Endothelial cell of umbilical vein (primary cell): Measurements from ENCODE around the gene ANO7. TPM values are rescaled to one million over a fixed set of nuclear protein-coding genes. Genes with fewer than 3 reads are reported as not detected.

ENCODE experiments used
- BruUV-seq: library from RNA; stranded (reverse); fragments of 400-500 nt; replicated peaks from 2 replicates; lab custom pipeline; 2021; lab: Mats Ljungman, UMichigan
- CTCF ChIA-PET: fragments of 300-600, 350-600 bp; sonication (Branson Sonifier 250); formaldehyde crosslinking; loops from one replicate; lab custom pipeline; 2021; ENCODE audit warnings: antibody characterized with exemption, inconsistent platforms; lab: Charles Lee
- POLR2A ChIA-PET: fragments of 300-600, 350-600 bp; sonication (Branson Sonifier 250); formaldehyde crosslinking; loops from one replicate; lab custom pipeline; 2021; ENCODE audit warnings: antibody characterized with exemption, inconsistent platforms; lab: Charles Lee
- DNase-seq: peaks from one replicate; pipeline ENCODE4 v3.0.0-alpha.2; 2011; ENCODE audit warnings: low read depth, low spot score
- FAIRE-seq: peaks from 2 replicates; lab custom pipeline; 2011; peaks lifted over from hg19 to GRCh38; lab: Jason Lieb, UNC
- H2AFZ ChIP-seq: 2 replicates; pipeline ENCODE4 v1.6.0; 2012; ENCODE audit warnings: low read depth, low read length, control low read depth, inconsistent platforms
- H3K27ac ChIP-seq: 2 replicates; pipeline ENCODE4 v1.5.1; 2011; ENCODE audit warnings: low read depth, mild to moderate bottlenecking, control low read depth, low read length, moderate library complexity; ENCODE audit not compliant: insufficient read depth
- H3K27me3 ChIP-seq, 2 experiments: 2 replicates each; pipeline versions ENCODE4 v1.6.0 to v1.6.1; 2011; ENCODE audit warnings: low read length in 2 of 2, mixed read lengths in 1 of 2; ENCODE audit not compliant: control insufficient read depth in 2 of 2, insufficient read depth in 2 of 2
- H3K36me3 ChIP-seq, 2 experiments: 2 replicates in 1 of 2; 3 replicates in 1 of 2; pipeline ENCODE4 v1.5.1; 2011; ENCODE audit warnings: low read length in 2 of 2, mild to moderate bottlenecking in 1 of 2, moderate library complexity in 1 of 2; ENCODE audit not compliant: control insufficient read depth in 2 of 2, insufficient read depth in 2 of 2; ENCODE audit errors: extremely low read depth in 1 of 2
- H3K4me1 ChIP-seq: 3 replicates; pipeline ENCODE4 v1.5.1; 2011; ENCODE audit warnings: mild to moderate bottlenecking, low read length; ENCODE audit not compliant: control insufficient read depth, insufficient read depth; ENCODE audit errors: extremely low read depth
- H3K4me2 ChIP-seq: 2 replicates; pipeline ENCODE4 v1.6.1; 2011; ENCODE audit warnings: low read length, control low read depth, mixed read lengths; ENCODE audit not compliant: insufficient read depth
- H3K4me3 ChIP-seq, 3 experiments: fragments of 200-600 bp in 1 of 3; sonication (generic), shearing (Covaris generic) in 1 of 3; replicated peaks in 1 of 3; 2 replicates each; pipeline ENCODE4 v1.5.1; 2011 to 2016; ENCODE audit warnings: control low read depth in 3 of 3, low read length in 3 of 3, mild to moderate bottlenecking in 2 of 3, inconsistent platforms in 1 of 3, low read depth in 1 of 3, moderate library complexity in 1 of 3; ENCODE audit not compliant: insufficient read depth in 1 of 3
- H3K79me2 ChIP-seq: 2 replicates; pipeline ENCODE4 v1.6.0; 2012; ENCODE audit warnings: low read length, inconsistent platforms; ENCODE audit not compliant: control insufficient read depth, insufficient read depth
- H3K9ac ChIP-seq: replicated peaks from 2 replicates; pipeline ENCODE3; 2011; ENCODE audit warnings: low read length, control low read depth; ENCODE audit not compliant: insufficient read depth; ENCODE audit errors: extremely low read depth
- H3K9me1 ChIP-seq: replicated peaks from 3 replicates; pipeline ENCODE4 v1.6.0; 2011; ENCODE audit warnings: mild to moderate bottlenecking, low read length; ENCODE audit not compliant: control insufficient read depth, insufficient read depth; ENCODE audit errors: extremely low read depth
- H3K9me3 ChIP-seq: replicated peaks from 2 replicates; pipeline ENCODE4 v1.5.1; 2012; ENCODE audit warnings: low read length, inconsistent platforms; ENCODE audit not compliant: control insufficient read depth, insufficient read depth
- H4K20me1 ChIP-seq: replicated peaks from 2 replicates; pipeline ENCODE3; 2011; ENCODE audit warnings: mild to moderate bottlenecking, low read length; ENCODE audit not compliant: control insufficient read depth, insufficient read depth; ENCODE audit errors: extremely low read depth
- CTCF ChIP-seq, 2 donors: IDR thresholded peaks; 1 replicate in 1 of 2; 2 replicates in 1 of 2; pipeline ENCODE4 v1.5.1; 2011; ENCODE audit warnings: low read length in 2 of 2, mild to moderate bottlenecking in 2 of 2, moderate library complexity in 2 of 2, control low read depth in 1 of 2, inconsistent platforms in 1 of 2, low read depth in 1 of 2; ENCODE audit not compliant: insufficient read depth in 1 of 2; ENCODE audit errors: extremely low read depth in 1 of 2
- EZH2 ChIP-seq: IDR thresholded peaks from 2 replicates; pipeline ENCODE4 v1.6.1; 2012; ENCODE audit warnings: borderline replicate concordance, low read depth, mild to moderate bottlenecking, moderate library complexity, low read length, inconsistent platforms; ENCODE audit not compliant: severe bottlenecking
- FOS ChIP-seq: IDR thresholded peaks from 2 replicates; pipeline ENCODE4 v1.6.1; 2011; ENCODE audit warnings: mild to moderate bottlenecking, low read length, moderate library complexity, borderline replicate concordance; ENCODE audit not compliant: insufficient read depth
- GATA2 ChIP-seq: IDR thresholded peaks from 2 replicates; pipeline ENCODE4 v1.7.0; 2011; ENCODE audit warnings: low read depth, mild to moderate bottlenecking, moderate library complexity, mixed read lengths, low read length; ENCODE audit not compliant: insufficient read length, insufficient read depth
- JUN ChIP-seq: IDR thresholded peaks from 2 replicates; pipeline ENCODE4 v1.6.1; 2011; ENCODE audit warnings: borderline replicate concordance, low read depth; ENCODE audit not compliant: insufficient read length, insufficient read depth
- MAX ChIP-seq: IDR thresholded peaks from 2 replicates; pipeline ENCODE4 v1.6.1; 2011; ENCODE audit not compliant: insufficient read depth, insufficient read length
- MYC ChIP-seq: IDR thresholded peaks from one replicate; pipeline ENCODE4 v1.6.1; 2011; ENCODE audit warnings: mild to moderate bottlenecking, low read depth, low read length
- POLR2A ChIP-seq: IDR thresholded peaks from 2 replicates; pipeline ENCODE4 v1.6.1; 2012; ENCODE audit warnings: low read depth, mild to moderate bottlenecking, control low read depth, low read length
- POLR2AphosphoS5 ChIP-seq: IDR thresholded peaks from 2 replicates; pipeline ENCODE4 v1.6.1; 2012; ENCODE audit warnings: low read depth, mild to moderate bottlenecking, control low read depth, low read length, moderate library complexity; ENCODE audit not compliant: insufficient read depth
- dilution Hi-C: fragments of 300-500 bp; cut with MboI; formaldehyde crosslinking; loops from one replicate; pipeline ENCODE4 v1.15.0; 2019; ENCODE audit warnings: low sequenced_read_pairs; ENCODE audit not compliant: extremely low pct_ligation_motif_present
- intact Hi-C: fragments of 100-400 bp; cut with micrococcal nuclease; formaldehyde crosslinking; loops from one replicate; pipeline ENCODE4 v1.10.0; 2022
- polyA plus RNA-seq, 4 experiments: library from polyadenylated mRNA; depleted of rRNA in 3 of 4; stranded (reverse) in 3 of 4; unstranded in 1 of 4; fragments of >200 nt; gene quantifications; 2 replicates each; pipeline versions ENCODE4 v1.2.1 to v1.2.3, GENCODE V29; 2011 to 2012; ENCODE audit warnings: missing spikeins in 1 of 4
- total RNA-seq: library from RNA; stranded (reverse); gene quantifications from 2 replicates; pipeline ENCODE4 v1.2.3, GENCODE V29; 2021

The ANO7 gene
- total and polyA plus RNA-seq, 2 donors (not counting 3 experiments of a cell fraction or from before 2014, with no cell fraction given) = 0.81 to 2.5 TPM

GRCh38 chr2:241217320-241218031 lies 29.0 kb downstream of the ANO7 start:
- H3K9ac ChIP-seq = peak overlapping the region; percentile 1
- no TSS peak for BruUV-seq
- DNase-seq = peak; percentile 63

More at GRCh38 chr2:241217320-241218031, 29.0 kb downstream of the ANO7 start:
- peak overlapping the region; percentile 42 for H3K4me2 ChIP-seq
- H4K20me1 ChIP-seq = no peaks in the 10 kb centered on the region
- peak overlapping the region; percentile 89 for H2AFZ ChIP-seq
- H3K9me1 ChIP-seq = no peaks in the 10 kb centered on the region
- POLR2A ChIA-PET = no interaction called here
- FAIRE-seq = peak; percentile 68
- H3K4me1 ChIP-seq = peaks cover 5% of the 10 kb centered on the region
- peak overlapping the region in 2 of 3 experiments; percentile 16 to 40 for H3K4me3 ChIP-seq
- no peak overlapping the region for H3K27ac ChIP-seq
- H3K79me2 ChIP-seq = no peaks in the 10 kb centered on the region
- H3K9me3 ChIP-seq = no peaks in the 10 kb centered on the region
- H3K36me3 ChIP-seq = no peaks in the 10 kb centered on the region
- intact Hi-C loops = loop anchor here (1.0 to 10.0 kb wide), 4 partner anchors 223 to 650 kb away; partner anchors contain the start of genes RNPEPL1 and SNED1
- CTCF ChIA-PET = interaction anchor here (1.4 to 1.7 kb wide), 4 partner anchors 31 to 366 kb away, joined by 3 to 7 read pairs (median 4); no protein-coding TSS in a partner anchor
- H3K27me3 ChIP-seq = no peaks in the 10 kb centered on the region
- TF ChIP-seq MYC (no peak), FOS (no peak), JUN (no peak), POLR2AphosphoS5 (no peak), POLR2A (no peak), EZH2 (no peak), GATA2 (no peak), MAX (no peak), CTCF (IDR thresholded peaks at IDR 0.05; ENCODE audit: extremely low read depth in 1 of 2, insufficient read depth in 1 of 2, low read depth in 1 of 2, low read length in 2 of 2) (no peak)
- dilution Hi-C loops = no loop called here
